RWPE2 (cell line): ENCODE measurements around the gene PCYT2.

ENCODE experiments used
- ATAC-seq: fragments of 200-7000 bp; cut with Tn5 transposase; 3 replicates; pipeline ENCODE4 v1.9.1; 2021; ENCODE audit warnings: low read depth
- DNase-seq: peaks from one replicate; pipeline ENCODE4 v3.0.0-alpha.2; 2020; ENCODE audit warnings: low spot score
- H3K27ac ChIP-seq: fragments of 450-650 bp; 2 replicates; pipeline ENCODE4 v1.5.1; 2017; ENCODE audit warnings: mild to moderate bottlenecking; ENCODE audit not compliant: poor library complexity, severe bottlenecking
- H3K27me3 ChIP-seq: fragments of 250-450 bp; sonication (Bioruptor Pico); 2 replicates; pipeline ENCODE4 v1.5.1; 2021; ENCODE audit warnings: mild to moderate bottlenecking, moderate library complexity; ENCODE audit not compliant: insufficient read depth, poor library complexity, severe bottlenecking
- H3K36me3 ChIP-seq: fragments of 250-450 bp; sonication (Bioruptor Pico); 2 replicates; pipeline ENCODE4 v1.5.1; 2020; ENCODE audit warnings: low read depth, mild to moderate bottlenecking, moderate library complexity
- H3K4me1 ChIP-seq: fragments of 250-450 bp; sonication (Bioruptor Pico); 2 replicates; pipeline ENCODE4 v1.5.1; 2021; ENCODE audit warnings: mild to moderate bottlenecking, moderate library complexity; ENCODE audit not compliant: insufficient read depth, poor library complexity, severe bottlenecking
- H3K4me3 ChIP-seq: fragments of 250-450 bp; sonication (Bioruptor Pico); 2 replicates; pipeline ENCODE4 v1.5.1; 2021; ENCODE audit warnings: mild to moderate bottlenecking, moderate library complexity; ENCODE audit not compliant: severe bottlenecking
- H3K9me3 ChIP-seq: fragments of 250-450 bp; sonication (Bioruptor Pico); 2 replicates; pipeline ENCODE4 v1.5.1; 2021; ENCODE audit warnings: mild to moderate bottlenecking, moderate library complexity; ENCODE audit not compliant: severe bottlenecking
- CTCF ChIP-seq: fragments of 450-650 bp; IDR thresholded peaks from one replicate; pipeline ENCODE4 v1.5.1; 2017; ENCODE audit warnings: mild to moderate bottlenecking, moderate library complexity; ENCODE audit not compliant: poor library complexity, severe bottlenecking

Gene PCYT2

GRCh38 chr17:81925860-81926450 lies 14.8 kb upstream of the PCYT2 start:
- ATAC-seq: no peak
- no peak for TF ChIP-seq CTCF
- H3K27ac ChIP-seq: peak overlapping the region; percentile 90
- H3K36me3 ChIP-seq: peaks cover 18% of the 10 kb centered on the region
- DNase-seq: no peak
- H3K9me3 ChIP-seq: no peaks in the 10 kb centered on the region
- peak overlapping the region; percentile 62 for H3K4me3 ChIP-seq
- no peaks in the 10 kb centered on the region for H3K27me3 ChIP-seq
- peaks cover 14% of the 10 kb centered on the region for H3K4me1 ChIP-seq

DNA sequence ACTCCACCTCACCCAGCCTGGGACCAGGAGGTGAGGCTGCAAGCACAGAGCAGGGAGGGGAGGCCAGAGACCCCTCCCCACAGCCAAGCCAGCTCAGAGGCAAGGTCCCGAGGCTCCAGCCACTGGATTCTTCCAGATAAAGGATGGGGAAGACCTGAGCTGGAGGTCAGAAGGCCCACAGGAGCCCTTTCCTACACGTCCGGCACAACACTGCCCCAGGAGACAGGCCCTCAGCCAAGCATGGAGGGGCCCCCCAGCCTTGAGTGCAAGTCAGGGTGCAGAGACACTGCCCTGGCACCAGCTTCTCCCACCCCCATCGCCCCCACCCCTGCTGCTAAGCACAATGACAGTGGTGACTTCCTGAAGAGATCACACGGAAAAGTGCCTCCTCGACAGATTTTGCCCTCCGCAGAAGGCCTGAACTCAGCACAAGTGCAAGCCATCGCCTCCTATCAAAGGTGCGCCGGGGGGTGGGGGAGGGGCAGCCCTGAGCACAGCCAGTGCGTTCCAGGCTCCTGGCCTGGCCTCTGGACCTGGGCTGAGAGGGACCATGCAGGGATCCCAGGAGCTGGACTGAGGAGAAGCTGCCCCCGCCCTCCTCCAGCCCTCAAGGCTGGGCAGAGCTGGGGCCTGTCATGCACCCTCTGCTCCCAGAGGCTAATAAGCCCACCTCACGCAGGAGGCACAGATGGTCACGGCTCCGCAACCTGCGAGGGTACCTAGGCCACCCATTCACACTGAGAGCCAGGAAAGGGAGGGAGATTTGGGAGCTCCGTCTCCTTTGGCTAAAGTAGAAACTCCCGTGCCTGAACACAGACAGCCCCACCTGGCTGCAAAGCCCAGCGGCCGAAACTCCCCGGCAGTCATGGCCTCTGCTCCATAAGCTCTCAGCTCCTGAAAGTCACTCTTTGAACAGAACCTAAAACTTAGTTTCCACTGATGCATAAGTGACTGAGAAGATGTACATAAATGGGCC lies 13.6 kb upstream of the PCYT2 start:
- DNase-seq: no peak
- H3K4me1 ChIP-seq: peaks cover 14% of the 10 kb centered on the region
- no peak overlapping the region for H3K4me3 ChIP-seq
- H3K36me3 ChIP-seq: peaks cover 20% of the 10 kb centered on the region
- no peaks in the 10 kb centered on the region for H3K9me3 ChIP-seq
- TF ChIP-seq CTCF: no peak
- H3K27me3 ChIP-seq: no peaks in the 10 kb centered on the region
- no peak for ATAC-seq
- peak overlapping the region; percentile 90 for H3K27ac ChIP-seq

DNA sequence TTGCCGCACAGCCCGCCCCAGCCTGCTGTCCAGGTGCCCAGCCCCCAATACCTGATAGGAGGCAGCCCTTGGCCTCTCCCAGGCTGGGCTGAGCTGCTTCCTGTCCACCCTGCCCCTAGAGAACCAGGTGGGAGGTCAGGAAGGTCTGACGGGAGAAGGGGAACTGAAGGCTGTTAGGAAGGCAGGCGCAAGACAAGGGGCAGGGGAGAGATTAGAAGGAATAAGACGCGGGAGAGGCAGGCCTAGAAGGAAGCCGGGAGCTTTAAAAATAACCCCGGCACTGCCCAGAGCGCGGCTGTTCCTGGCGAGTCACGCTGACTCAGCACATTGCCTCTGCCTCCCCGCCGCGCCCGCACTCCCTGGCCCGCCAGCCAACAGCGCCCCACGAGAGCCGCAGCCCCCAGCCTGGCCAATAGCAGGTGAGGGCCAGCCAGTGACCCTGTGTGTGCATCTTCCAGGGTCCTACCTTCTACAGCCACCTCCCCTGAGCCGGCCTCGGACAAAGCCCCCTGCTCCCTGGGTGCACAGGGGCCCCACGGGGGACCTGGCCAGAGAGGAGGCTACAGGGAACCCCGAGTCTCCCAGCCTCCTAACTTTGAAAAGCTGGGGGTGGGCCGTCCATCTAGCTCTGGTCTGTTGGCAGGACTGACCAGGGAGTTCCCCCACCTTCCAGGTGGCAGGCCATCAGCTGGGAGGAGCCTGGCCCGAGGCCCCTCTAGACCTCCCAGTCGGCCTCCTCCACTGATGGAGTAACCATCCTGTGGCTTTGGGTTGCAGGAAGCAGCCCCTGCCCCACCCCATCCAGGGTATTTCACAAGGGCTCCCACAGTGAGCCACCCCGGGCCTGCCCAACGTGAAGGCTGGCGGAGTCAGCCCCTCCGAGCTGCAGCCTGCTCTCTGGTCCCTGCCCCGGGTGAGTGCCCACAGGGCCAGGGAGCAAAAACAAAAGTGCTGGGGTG lies 12.4 kb upstream of the PCYT2 start:
- no peaks in the 10 kb centered on the region for H3K27me3 ChIP-seq
- H3K9me3 ChIP-seq: no peaks in the 10 kb centered on the region
- H3K27ac ChIP-seq: peak overlapping the region; percentile 90
- H3K4me1 ChIP-seq: peaks cover 14% of the 10 kb centered on the region
- no peak for TF ChIP-seq CTCF
- H3K4me3 ChIP-seq: peak overlapping the region; percentile 23
- no peak for DNase-seq
- peaks cover 20% of the 10 kb centered on the region for H3K36me3 ChIP-seq
- ATAC-seq: peak; percentile 59

DNA sequence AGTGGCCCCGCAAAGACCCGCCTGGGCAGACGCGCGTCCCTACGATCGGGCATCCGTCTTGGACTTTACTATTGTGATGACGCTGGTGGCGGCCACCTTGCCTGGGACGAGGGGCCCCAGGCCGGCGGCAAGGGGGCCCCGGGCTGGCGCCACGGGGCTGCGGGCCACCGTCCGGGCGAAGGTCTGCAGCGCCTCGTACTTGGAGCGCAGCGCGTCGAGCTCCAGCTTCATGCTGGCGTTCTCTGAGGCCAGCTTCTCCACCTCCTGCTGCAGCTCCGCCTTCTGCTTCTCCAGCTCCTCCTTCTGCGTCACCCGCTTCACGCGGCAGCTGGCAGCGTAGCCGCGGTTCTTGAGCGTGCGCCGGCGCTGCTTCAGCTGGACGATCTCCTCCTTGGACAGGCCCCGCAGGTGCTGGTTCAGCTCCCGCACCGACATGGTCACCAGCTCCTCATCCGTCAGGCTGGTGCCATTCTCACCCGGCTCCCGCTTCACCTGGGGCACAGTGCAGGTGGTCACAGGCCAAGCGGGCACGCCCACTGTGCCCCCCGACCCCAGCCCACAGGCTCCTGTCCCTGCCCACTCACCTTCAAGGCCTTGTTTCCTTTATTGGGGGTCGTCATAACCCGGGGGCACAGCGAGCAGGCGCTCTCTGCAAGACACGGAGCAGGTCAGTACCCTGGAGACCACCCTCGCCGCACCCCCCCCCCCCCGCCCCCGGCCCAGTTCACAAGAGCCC lies 11.5 kb upstream of the PCYT2 start:
- Histone ChIP-seq H3K36me3 (peaks cover 20% of the 10 kb centered on the region), H3K9me3 (no peaks in the 10 kb centered on the region), H3K27me3 (no peaks in the 10 kb centered on the region), H3K27ac (peak overlapping the region; percentile 90), H3K4me1 (peaks cover 14% of the 10 kb centered on the region), H3K4me3 (no peak overlapping the region)
- DNase-seq (no peak), ATAC-seq (no peak)
- TF ChIP-seq CTCF: no peak
